ENCODE results near the gene PTPMT1.

- TF ChIP-seq CTCF (IDR thresholded peaks at IDR 0.05) (no peak), ZFX (IDR thresholded peaks at IDR 0.05; ENCODE audit: borderline replicate concordance) (no peak)
Observed at GRCh38 chr11:47589118-47589517, 23.7 kb downstream of the PTPMT1 start.

Data from 22Rv1 (cell line).